ENCODE data around the gene UBXN1. TPM values are rescaled to one million over a fixed set of nuclear protein-coding genes. Genes with fewer than 3 reads are reported as not detected.

Gene UBXN1
- total RNA-seq, 1 experiment from 2014 or later, result 118 TPM

DNA sequence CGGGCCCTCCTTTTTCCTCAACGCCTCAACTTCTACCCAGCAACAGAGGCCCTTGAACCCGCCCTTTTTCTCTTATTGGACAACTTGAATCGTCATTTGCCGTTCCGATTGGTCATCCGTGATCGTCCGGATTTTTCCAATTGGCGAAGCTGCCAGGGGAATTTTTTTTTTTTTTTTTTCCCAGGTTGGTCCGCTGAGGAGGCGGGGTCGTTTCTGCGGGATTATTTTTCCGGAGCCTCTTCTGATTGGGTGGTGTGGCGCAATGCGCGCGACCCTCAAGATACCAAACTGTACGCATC lies 48.9 kb upstream of the UBXN1 start:
- Mint-ChIP-seq H3K27ac (peak overlapping the region; percentile 99 to 100 (median 100)), H3K4me1 (peaks cover 20 to 27% of the 10 kb centered on the region in 2 experiments), H3K9me3 (no peaks in the 10 kb centered on the region), H3K36me3 (ENCODE audit: insufficient read depth in 1 of 3, low read depth in 3 of 3) (peaks cover 20 to 43% (median 35%) of the 10 kb centered on the region in 3 experiments), H3K27me3 (ENCODE audit: low read depth) (no peaks in the 10 kb centered on the region), H3K4me3 (peak overlapping the region; percentile 89 to 95)
- no peak overlapping the region for H3K56ac ChIP-seq (ENCODE audit: insufficient read length, low read depth, low read length)
- no peaks in the 10 kb centered on the region for H3K27me3 ChIP-seq (ENCODE audit: insufficient read depth, low read length)
- TF ChIP-seq CTCF (conservative IDR thresholded peaks at IDR 0.05), result no peak
- WGBS (ENCODE audit: extremely low coverage, insufficient read length, low lambda C conversion rate), result no CpG with 5 or more reads among the region's 20 CpGs
- no peak overlapping the region for H2BK20ac ChIP-seq (ENCODE audit: low read depth, low read length, poor library complexity, severe bottlenecking)
- no peak overlapping the region for H2AK5ac ChIP-seq (ENCODE audit: insufficient read length, low read length)
- no peak overlapping the region for H3T11ph ChIP-seq (ENCODE audit: low read length)
- H2BK15ac ChIP-seq (ENCODE audit: low read depth, low read length), result no peak overlapping the region
- H2AFZ ChIP-seq (ENCODE audit: low read length), result no peak overlapping the region
- H2BK12ac ChIP-seq (ENCODE audit: insufficient read length, low read depth, low read length), result no peak overlapping the region
- H4K5ac ChIP-seq (ENCODE audit: insufficient read length, low read depth, low read length), result no peak overlapping the region
- H3K4me2 ChIP-seq (ENCODE audit: insufficient read depth, insufficient read length, low read length), result peak overlapping the region; percentile 99
- peaks cover 25% of the 10 kb centered on the region for H3K23me2 ChIP-seq (ENCODE audit: insufficient read length, low read depth, low read length, poor library complexity, severe bottlenecking)
- no peaks in the 10 kb centered on the region for H3K9me3 ChIP-seq (ENCODE audit: control insufficient read depth, low read depth, low read length)
- no peak overlapping the region for H3K23ac ChIP-seq (ENCODE audit: insufficient read length, low read depth, low read length)
- DNase-seq, result peak; percentile 93
- H3K79me1 ChIP-seq (ENCODE audit: insufficient read depth, low read depth, low read length, poor library complexity, severe bottlenecking), result peaks cover 6% of the 10 kb centered on the region
- peak overlapping the region; percentile 93 for H3K9ac ChIP-seq (ENCODE audit: extremely low read depth, insufficient read length, low read length)
- no peak overlapping the region for H4K91ac ChIP-seq (ENCODE audit: insufficient read length, low read depth, low read length)
- no peaks in the 10 kb centered on the region for H4K20me1 ChIP-seq (ENCODE audit: control insufficient read depth, insufficient read depth, insufficient read length)
- H3K14ac ChIP-seq (ENCODE audit: insufficient read depth, low read length), result no peak overlapping the region
- no peak overlapping the region for H3K4ac ChIP-seq (ENCODE audit: low read depth, low read length)
- H3K4me1 ChIP-seq (ENCODE audit: insufficient read depth, low read length), result no peaks in the 10 kb centered on the region
- no peak overlapping the region for H4K8ac ChIP-seq (replicated peaks; ENCODE audit: insufficient read length, low read depth, low read length)
- H3K18ac ChIP-seq (ENCODE audit: insufficient read length, low read depth, low read length), result peak overlapping the region; percentile 45
- no peak overlapping the region for H2BK5ac ChIP-seq (ENCODE audit: insufficient read length, low read length)
- peak overlapping the region; percentile 96 for H3K27ac ChIP-seq (ENCODE audit: insufficient read length, low read depth, low read length)
- no peak overlapping the region for H2BK120ac ChIP-seq (ENCODE audit: low read depth, low read length, poor library complexity, severe bottlenecking)
- peaks cover 30% of the 10 kb centered on the region for H3K79me2 ChIP-seq (ENCODE audit: insufficient read depth, low read length)
